ENCODE measurements around the gene UGGT1. TPM values are rescaled to one million over a fixed set of nuclear protein-coding genes. Genes with fewer than 3 reads are reported as not detected.

UGGT1 gene
- total RNA-seq, 1 experiment from 2014 or later: 55.9 TPM

DNA sequence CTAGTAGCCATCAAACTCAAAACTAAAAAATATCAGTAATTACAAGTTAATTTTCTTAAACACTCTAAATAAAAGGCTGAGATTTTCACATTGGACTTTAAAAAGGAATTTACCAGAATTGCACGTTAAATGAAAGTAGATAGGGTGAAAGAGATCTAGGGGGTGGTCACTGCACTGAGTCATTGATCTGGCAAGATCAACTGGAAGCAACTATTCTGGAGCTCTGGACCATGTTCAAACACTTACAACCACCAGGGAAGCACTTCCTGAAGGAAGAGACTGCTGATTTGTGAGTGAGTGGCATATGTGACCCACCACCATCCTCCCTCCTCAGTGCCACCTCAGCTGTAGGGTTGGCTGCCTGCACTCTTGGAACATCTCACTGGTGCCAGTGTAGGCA lies 111.8 kb downstream of the UGGT1 start:
- Histone ChIP-seq H2BK15ac (ENCODE audit: low read depth, low read length) (no peak overlapping the region), H4K91ac (ENCODE audit: insufficient read length, low read depth, low read length) (no peak overlapping the region), H3K23ac (ENCODE audit: insufficient read length, low read depth, low read length) (no peak overlapping the region), H3K9ac (ENCODE audit: extremely low read depth, insufficient read length, low read length) (no peak overlapping the region), H3K4ac (ENCODE audit: low read depth, low read length) (no peak overlapping the region), H4K8ac (replicated peaks; ENCODE audit: insufficient read length, low read depth, low read length) (no peak overlapping the region), H2AK5ac (ENCODE audit: insufficient read length, low read length) (no peak overlapping the region), H3K27me3 (ENCODE audit: insufficient read depth, low read length) (no peaks in the 10 kb centered on the region), H2BK5ac (ENCODE audit: insufficient read length, low read length) (no peak overlapping the region), H2BK12ac (ENCODE audit: insufficient read length, low read depth, low read length) (no peak overlapping the region), H4K5ac (ENCODE audit: insufficient read length, low read depth, low read length) (no peak overlapping the region), H4K20me1 (ENCODE audit: control insufficient read depth, insufficient read depth, insufficient read length) (no peaks in the 10 kb centered on the region), H3K23me2 (ENCODE audit: insufficient read length, low read depth, low read length, poor library complexity, severe bottlenecking) (no peaks in the 10 kb centered on the region), H3K79me2 (ENCODE audit: insufficient read depth, low read length) (no peaks in the 10 kb centered on the region), H3K18ac (ENCODE audit: insufficient read length, low read depth, low read length) (no peak overlapping the region), H2AFZ (ENCODE audit: low read length) (no peak overlapping the region), H3T11ph (ENCODE audit: low read length) (no peak overlapping the region), H3K56ac (ENCODE audit: insufficient read length, low read depth, low read length) (no peak overlapping the region), H2BK20ac (ENCODE audit: low read depth, low read length, poor library complexity, severe bottlenecking) (no peak overlapping the region), H3K4me2 (ENCODE audit: insufficient read depth, insufficient read length, low read length) (no peak overlapping the region), H3K14ac (ENCODE audit: insufficient read depth, low read length) (no peak overlapping the region), H3K9me3 (ENCODE audit: control insufficient read depth, low read depth, low read length) (no peaks in the 10 kb centered on the region), H3K4me1 (ENCODE audit: insufficient read depth, low read length) (no peaks in the 10 kb centered on the region), H3K79me1 (ENCODE audit: insufficient read depth, low read depth, low read length, poor library complexity, severe bottlenecking) (no peaks in the 10 kb centered on the region), H2BK120ac (ENCODE audit: low read depth, low read length, poor library complexity, severe bottlenecking) (no peak overlapping the region), H3K27ac (ENCODE audit: insufficient read length, low read depth, low read length) (no peak overlapping the region)
- Mint-ChIP-seq H3K27me3 (ENCODE audit: low read depth) (peaks cover 10% of the 10 kb centered on the region), H3K36me3 (ENCODE audit: insufficient read depth in 1 of 3, low read depth in 3 of 3) (peaks cover 0 to 2% (median 0%) of the 10 kb centered on the region in 3 experiments; a peak in 2 of 7 replicates), H3K27ac (no peak overlapping the region), H3K9me3 (peaks cover 18 to 20% of the 10 kb centered on the region in 2 experiments), H3K4me1 (no peaks in the 10 kb centered on the region), H3K4me3 (no peak overlapping the region)
- no CpG with 5 or more reads among the region's 1 CpG for WGBS (ENCODE audit: extremely low coverage, insufficient read length, low lambda C conversion rate)
- no peak for DNase-seq
- TF ChIP-seq, protein P1, sequence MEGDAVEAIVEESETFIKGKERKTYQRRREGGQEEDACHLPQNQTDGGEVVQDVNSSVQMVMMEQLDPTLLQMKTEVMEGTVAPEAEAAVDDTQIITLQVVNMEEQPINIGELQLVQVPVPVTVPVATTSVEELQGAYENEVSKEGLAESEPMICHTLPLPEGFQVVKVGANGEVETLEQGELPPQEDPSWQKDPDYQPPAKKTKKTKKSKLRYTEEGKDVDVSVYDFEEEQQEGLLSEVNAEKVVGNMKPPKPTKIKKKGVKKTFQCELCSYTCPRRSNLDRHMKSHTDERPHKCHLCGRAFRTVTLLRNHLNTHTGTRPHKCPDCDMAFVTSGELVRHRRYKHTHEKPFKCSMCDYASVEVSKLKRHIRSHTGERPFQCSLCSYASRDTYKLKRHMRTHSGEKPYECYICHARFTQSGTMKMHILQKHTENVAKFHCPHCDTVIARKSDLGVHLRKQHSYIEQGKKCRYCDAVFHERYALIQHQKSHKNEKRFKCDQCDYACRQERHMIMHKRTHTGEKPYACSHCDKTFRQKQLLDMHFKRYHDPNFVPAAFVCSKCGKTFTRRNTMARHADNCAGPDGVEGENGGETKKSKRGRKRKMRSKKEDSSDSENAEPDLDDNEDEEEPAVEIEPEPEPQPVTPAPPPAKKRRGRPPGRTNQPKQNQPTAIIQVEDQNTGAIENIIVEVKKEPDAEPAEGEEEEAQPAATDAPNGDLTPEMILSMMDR (conservative IDR thresholded peaks at IDR 0.05): no peak

All from H9 (cell line).